Right lobe of liver (tissue), 6 donors: Measurements from ENCODE around the gene AMPD3. TPM values are rescaled to one million over a fixed set of nuclear protein-coding genes. Genes with fewer than 3 reads are reported as not detected.

ENCODE experiments used
- ATAC-seq, 4 donors: fragments of 200-7000 bp; cut with Tn5 transposase; one replicate each; pipeline ENCODE4 v1.9.1; 2020; ENCODE audit warnings: mild to moderate bottlenecking in 4 of 4, moderate library complexity in 4 of 4
- DNase-seq, 3 donors: peaks; one replicate each; pipeline ENCODE4 v3.0.0-alpha.2; 2020
- H3K27ac ChIP-seq, 3 donors: fragments of 200-600 bp; one replicate each; pipeline ENCODE4 v1.8.0; 2022
- H3K27me3 ChIP-seq, 2 donors: fragments of 200-600 bp; one replicate each; pipeline ENCODE4 v1.8.0; 2022
- H3K36me3 ChIP-seq, 4 donors: fragments of 200-600 bp; sonication (generic) in 1 of 4; one replicate each; pipeline versions ENCODE4 v1.5.1 to v1.8.0; 2017 to 2022; ENCODE audit warnings: control low read depth in 1 of 4
- H3K4me1 ChIP-seq, 4 donors: fragments of 200-600 bp; sonication (generic) in 1 of 4; one replicate each; pipeline versions ENCODE4 v1.5.1 to v1.8.0; 2017 to 2022; ENCODE audit warnings: control low read depth in 1 of 4
- H3K4me3 ChIP-seq, 3 donors: fragments of 200-600 bp; one replicate each; pipeline ENCODE4 v1.8.0; 2022
- H3K9me3 ChIP-seq, 4 donors: fragments of 200-600 bp; sonication (generic) in 1 of 4; one replicate each; pipeline versions ENCODE4 v1.5.1 to v1.8.0; 2017 to 2022; ENCODE audit warnings: control low read depth in 1 of 4
- CTCF ChIP-seq, 4 donors: fragments of 200-600 bp in 3 of 4; fragments of 450-650 bp in 1 of 4; IDR thresholded peaks; one replicate each; pipeline versions ENCODE4 v1.5.1 to v1.8.0; 2016 to 2022; ENCODE audit warnings: antibody characterized with exemption in 4 of 4, mild to moderate bottlenecking in 2 of 4
- POLR2A ChIP-seq: fragments of 450-650 bp; IDR thresholded peaks from one replicate; pipeline ENCODE4 v1.6.1; 2017; ENCODE audit warnings: antibody characterized with exemption, mild to moderate bottlenecking
- WGBS: methylation state at CpG from one replicate; pipeline ENCODE4 v1.1.6; 2018; ENCODE audit warnings: low coverage, low lambda C conversion rate; ENCODE audit not compliant: insufficient coverage; ENCODE audit errors: missing lambda C conversion rate; 5-methylcytosine and 5-hydroxymethylcytosine counted together
- intact Hi-C, 2 donors: fragments of 100-400 bp; cut with DNase I; formaldehyde crosslinking; loops; one replicate each; pipeline versions ENCODE4 v1.11.2 to v1.14.1; 2022
- total RNA-seq, 6 experiments: library from RNA; depleted of rRNA in 2 of 6; stranded (reverse); fragments of >200 nt in 2 of 6; fragmentation: NEBNext Ultra II Directional in 3 of 6; extraction: Animal tissue kit (Norgen Biotek cat#: 25700) in 3 of 6; gene quantifications; one replicate each; pipeline versions ENCODE4 v1.1.0 to v1.2.4, GENCODE V29; 2016 to 2023
- donor health status: DM: no; HTN: yes; CAD: no.
- donor health status: DM: no; HTN: no; CAD: no.
- donor health status: DM: no; HTN: no; CAD: no.
- donor health status: DM: no; HTN: yes; CAD: no.
- donor health status: DM: no; HTN: yes; CAD: no.

AMPD3 gene
- total RNA-seq, 6 experiments from 2014 or later = 0.98 to 5.0 (median 1.8) TPM

GRCh38 chr11:10413268-10413667 is 41.8 kb upstream of the AMPD3 start:
- intact Hi-C loops = loop anchor here in 1 of 2 donors (10.0 kb wide), 1 partner anchor 242 kb away; no protein-coding TSS in a partner anchor
- Histone ChIP-seq H3K27me3 (no peaks in the 10 kb centered on the region), H3K4me3 (no peak overlapping the region), H3K4me1 (no peaks in the 10 kb centered on the region), H3K36me3 (no peaks in the 10 kb centered on the region), H3K27ac (peak overlapping the region in 1 of 3 donors; percentile 8), H3K9me3 (no peaks in the 10 kb centered on the region)
- DNase-seq (no peak), ATAC-seq (peak; percentile 40 to 59 (median 44))
- TF ChIP-seq CTCF (IDR thresholded peaks at IDR 0.05) = peak in 3 of 4 donors; percentile 9 to 16 (median 10)
- TF ChIP-seq POLR2A = no peak
- 55% methylated on average over 4 of the region's 6 CpGs for WGBS

GRCh38 chr11:10414181-10414580 is 40.9 kb upstream of the AMPD3 start:
- DNase-seq (no peak), ATAC-seq (peak in 1 of 4 donors; percentile 48)

GRCh38 chr11:10414659-10415058 is 40.4 kb upstream of the AMPD3 start:
- Histone ChIP-seq H3K9me3 (no peaks in the 10 kb centered on the region), H3K27ac (peak overlapping the region in 1 of 3 donors; percentile 8), H3K4me1 (no peaks in the 10 kb centered on the region), H3K27me3 (no peaks in the 10 kb centered on the region), H3K36me3 (no peaks in the 10 kb centered on the region), H3K4me3 (no peak overlapping the region)
- TF ChIP-seq CTCF (IDR thresholded peaks at IDR 0.05) (no peak), POLR2A (no peak)
- peak in 2 of 3 donors; percentile 57 to 70 for DNase-seq
- peak; percentile 70 to 88 (median 84) for ATAC-seq
- WGBS = 19% methylated on average over 7 of the region's 10 CpGs
- intact Hi-C loops = loop anchor here in 1 of 2 donors (10.0 kb wide), 1 partner anchor 240 kb away; no protein-coding TSS in a partner anchor

More at GRCh38 chr11:10414181-10414580, 40.9 kb upstream of the AMPD3 start:
- H3K4me1 ChIP-seq = no peaks in the 10 kb centered on the region
- H3K27ac ChIP-seq = peak overlapping the region in 1 of 3 donors; percentile 8
- no peaks in the 10 kb centered on the region for H3K27me3 ChIP-seq
- intact Hi-C loops = loop anchor here in 1 of 2 donors (10.0 kb wide), 1 partner anchor 241 kb away; no protein-coding TSS in a partner anchor
- no peak overlapping the region for H3K4me3 ChIP-seq
- no peaks in the 10 kb centered on the region for H3K9me3 ChIP-seq
- no peaks in the 10 kb centered on the region for H3K36me3 ChIP-seq
- no peak for TF ChIP-seq CTCF (IDR thresholded peaks at IDR 0.05)
- no peak for TF ChIP-seq POLR2A
- WGBS = 53% methylated on average over 8 of the region's 8 CpGs

GRCh38 chr11:10415817-10416392 is 39.2 kb upstream of the AMPD3 start:
- no peak for ATAC-seq
- intact Hi-C loops = loop anchor here in 1 of 2 donors (10.0 kb wide), 1 partner anchor 239 kb away; no protein-coding TSS in a partner anchor
- H3K36me3 ChIP-seq = no peaks in the 10 kb centered on the region
- H3K4me1 ChIP-seq = no peaks in the 10 kb centered on the region
- 53% methylated on average over 2 of the region's 7 CpGs for WGBS
- H3K27me3 ChIP-seq = no peaks in the 10 kb centered on the region
- TF ChIP-seq CTCF (IDR thresholded peaks at IDR 0.05) (no peak), POLR2A (no peak)
- H3K27ac ChIP-seq = no peak overlapping the region
- H3K4me3 ChIP-seq = no peak overlapping the region
- no peaks in the 10 kb centered on the region for H3K9me3 ChIP-seq
- no peak for DNase-seq
